Spleen (tissue), 7 donors: ENCODE measurements around the gene JMY.
"Not testable (repeated sequence)": the region's sequence is repeated elsewhere in the genome, so short reads cannot be mapped to it uniquely, and the experiment has no call there.

ENCODE experiments used
- CTCF ChIP-seq, 11 experiments: fragments of 200-600 bp in 7 of 11; fragments of 450-650 bp in 4 of 11; sonication (generic) in 4 of 11; IDR thresholded peaks in 8 of 11; conservative IDR thresholded peaks in 3 of 11; 1 replicate in 7 of 11; 2 replicates in 4 of 11; pipeline versions ENCODE4 v1.4.0 to v1.8.0; 2016 to 2021; ENCODE audit warnings: antibody characterized with exemption in 11 of 11, inconsistent platforms in 4 of 11, mild to moderate bottlenecking in 1 of 11
- POLR2AphosphoS5 ChIP-seq, 3 donors: sonication (generic); formaldehyde crosslinking; IDR thresholded peaks; one replicate each; pipeline ENCODE4 v1.5.1; 2017; ENCODE audit warnings: antibody characterized with exemption in 3 of 3
- donor health status: DM: no; HTN: no; CAD: no; lungs with moderate emphysema.
- donor health status: DM: no; HTN: no; CAD: no.
- donor health status: DM: no; HTN: no; CAD: no.

GRCh38 chr5:79254067-79254466 lies 18.1 kb downstream of the JMY start:
- TF ChIP-seq CTCF (IDR thresholded peaks at IDR 0.05 in 8 of 11, conservative IDR thresholded peaks at IDR 0.05 in 3 of 11); POLR2AphosphoS5 (IDR thresholded peaks at IDR 0.05): not testable (repeated sequence)
